Ascending aorta (tissue), 2 donors: Measurements from ENCODE around the gene GMPPA. TPM values are rescaled to one million over a fixed set of nuclear protein-coding genes. Genes with fewer than 3 reads are reported as not detected.
A peak's percentile ranks its signal among the peaks of the same experiment; 100 is the strongest.

ENCODE experiments used
- DNase-seq, 2 donors: peaks; one replicate each; pipeline ENCODE4 v3.0.0-alpha.2; 2019; ENCODE audit warnings: low spot score in 2 of 2
- H3K27ac ChIP-seq, 2 donors: fragments of 200-600 bp; sonication (generic); one replicate each; pipeline ENCODE4 v1.5.1; 2016 to 2017; ENCODE audit warnings: mild to moderate bottlenecking in 1 of 2
- H3K27me3 ChIP-seq: fragments of 200-600 bp; sonication (generic); one replicate; pipeline ENCODE4 v1.5.1; 2017
- H3K36me3 ChIP-seq, 2 donors: fragments of 200-600 bp; sonication (generic); one replicate each; pipeline ENCODE4 v1.5.1; 2016
- H3K4me1 ChIP-seq, 2 donors: fragments of 200-600 bp; sonication (generic); one replicate each; pipeline ENCODE4 v1.5.1; 2016 to 2017; ENCODE audit warnings: mild to moderate bottlenecking in 1 of 2
- H3K4me3 ChIP-seq, 2 donors: fragments of 200-600 bp; sonication (generic); one replicate each; pipeline ENCODE4 v1.5.1; 2016 to 2017; ENCODE audit warnings: mild to moderate bottlenecking in 1 of 2
- H3K9me3 ChIP-seq, 2 donors: fragments of 200-600 bp; sonication (generic); one replicate each; pipeline ENCODE4 v1.5.1; 2016
- intact Hi-C: fragments of 100-400 bp; cut with DNase I; formaldehyde crosslinking; loops from one replicate; pipeline ENCODE4 v1.15.1; 2023
- total RNA-seq: library from RNA; depleted of rRNA; stranded (reverse); fragments of >200 nt; gene quantifications from one replicate; pipeline ENCODE4 v1.1.0, GENCODE V29; 2016
- TF ChIP-seq, protein P1 (sequence below), 3 experiments: fragments of 200-600 bp in 2 of 3; fragments of 450-650 bp in 1 of 3; sonication (generic) in 2 of 3; IDR thresholded peaks; one replicate each; pipeline ENCODE4 v1.5.1; 2016 to 2019; ENCODE audit warnings: antibody characterized with exemption in 3 of 3, mild to moderate bottlenecking in 1 of 3, moderate library complexity in 1 of 3

The GMPPA gene
- total RNA-seq, 1 donor from 2014 or later = 11.4 TPM

GRCh38 chr2:219540784-219541504, 42.3 kb downstream of the GMPPA start:
- TF ChIP-seq, protein P1, sequence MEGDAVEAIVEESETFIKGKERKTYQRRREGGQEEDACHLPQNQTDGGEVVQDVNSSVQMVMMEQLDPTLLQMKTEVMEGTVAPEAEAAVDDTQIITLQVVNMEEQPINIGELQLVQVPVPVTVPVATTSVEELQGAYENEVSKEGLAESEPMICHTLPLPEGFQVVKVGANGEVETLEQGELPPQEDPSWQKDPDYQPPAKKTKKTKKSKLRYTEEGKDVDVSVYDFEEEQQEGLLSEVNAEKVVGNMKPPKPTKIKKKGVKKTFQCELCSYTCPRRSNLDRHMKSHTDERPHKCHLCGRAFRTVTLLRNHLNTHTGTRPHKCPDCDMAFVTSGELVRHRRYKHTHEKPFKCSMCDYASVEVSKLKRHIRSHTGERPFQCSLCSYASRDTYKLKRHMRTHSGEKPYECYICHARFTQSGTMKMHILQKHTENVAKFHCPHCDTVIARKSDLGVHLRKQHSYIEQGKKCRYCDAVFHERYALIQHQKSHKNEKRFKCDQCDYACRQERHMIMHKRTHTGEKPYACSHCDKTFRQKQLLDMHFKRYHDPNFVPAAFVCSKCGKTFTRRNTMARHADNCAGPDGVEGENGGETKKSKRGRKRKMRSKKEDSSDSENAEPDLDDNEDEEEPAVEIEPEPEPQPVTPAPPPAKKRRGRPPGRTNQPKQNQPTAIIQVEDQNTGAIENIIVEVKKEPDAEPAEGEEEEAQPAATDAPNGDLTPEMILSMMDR (IDR thresholded peaks at IDR 0.05) = no peak
- Histone ChIP-seq H3K36me3 (peaks cover 26 to 36% of the 10 kb centered on the region in 2 donors), H3K4me1 (peaks cover 8 to 24% of the 10 kb centered on the region in 2 donors), H3K27me3 (no peaks in the 10 kb centered on the region), H3K9me3 (no peaks in the 10 kb centered on the region), H3K4me3 (no peak overlapping the region), H3K27ac (no peak overlapping the region)
- intact Hi-C loops = loop anchor here (10.0 kb wide), 1 partner anchor 266 kb away; the partner anchor contains the start of gene DNAJB2
- no peak for DNase-seq

- Histone ChIP-seq H3K27me3 (no peaks in the 10 kb centered on the region), H3K27ac (no peak overlapping the region), H3K9me3 (no peaks in the 10 kb centered on the region), H3K4me3 (peak overlapping the region; percentile 31 to 43), H3K36me3 (peaks cover 26 to 36% of the 10 kb centered on the region in 2 donors), H3K4me1 (peaks cover 8 to 24% of the 10 kb centered on the region in 2 donors)
- intact Hi-C loops = loop anchor here (1.0 to 10.0 kb wide), 3 partner anchors 40 to 267 kb away; partner anchors contain the start of genes DNAJB2 and STK11IP
- peak in 1 of 2 donors; percentile 87 for DNase-seq
- TF ChIP-seq, protein P1 (IDR thresholded peaks at IDR 0.05) = peak; percentile 86 to 88 (median 87)
These were observed 43.0 kb downstream of the GMPPA start for GRCh38 chr2:219541611-219542180.

DNA sequence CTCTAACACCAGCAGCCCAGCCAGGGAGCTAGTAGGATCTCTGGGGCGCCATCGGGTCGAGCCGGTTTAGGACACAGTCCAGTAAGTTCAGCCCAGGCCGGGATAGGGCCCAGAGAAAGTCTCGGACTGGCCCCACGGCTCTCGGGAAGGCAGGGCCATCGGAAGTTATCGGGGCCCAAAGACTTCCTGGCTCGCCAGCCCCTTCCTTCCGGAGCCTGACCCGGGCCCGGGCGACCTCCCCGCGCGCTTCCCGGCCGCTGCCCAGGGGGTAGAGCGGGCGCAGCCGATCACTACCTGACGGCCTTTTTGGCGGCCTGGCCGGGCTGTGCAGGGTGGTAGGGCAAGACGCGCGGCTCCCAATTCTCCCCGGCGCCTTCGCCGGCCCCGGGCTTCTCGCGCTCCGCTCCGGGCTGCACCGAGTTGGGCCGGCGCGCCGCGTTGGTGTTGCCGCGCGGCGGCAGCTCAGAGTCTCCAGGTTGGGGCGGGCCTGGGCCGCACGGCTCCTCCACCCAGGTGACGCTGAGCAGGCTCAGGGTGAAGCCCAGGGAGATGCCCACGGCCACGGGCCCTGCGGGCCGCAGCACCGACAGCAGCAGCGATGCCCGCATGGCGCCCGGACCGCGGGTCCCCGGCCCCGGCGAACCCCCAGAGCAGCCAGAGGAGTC, 44.4 kb downstream of the GMPPA start:
- H3K4me3 ChIP-seq = peak overlapping the region; percentile 87 to 90
- intact Hi-C loops = loop anchor here (1.0 to 10.0 kb wide), 8 partner anchors 42 to 268 kb away; partner anchors contain the start of genes DNAJB2, GMPPA and STK11IP
- no peaks in the 10 kb centered on the region for H3K9me3 ChIP-seq
- TF ChIP-seq, protein P1 (IDR thresholded peaks at IDR 0.05) = peak in 2 of 3 experiments; percentile 9 to 21
- peaks cover 8 to 24% of the 10 kb centered on the region in 2 donors for H3K4me1 ChIP-seq
- DNase-seq = no peak
- H3K27ac ChIP-seq = peak overlapping the region; percentile 92 to 95
- H3K27me3 ChIP-seq = no peaks in the 10 kb centered on the region
- H3K36me3 ChIP-seq = peaks cover 26 to 36% of the 10 kb centered on the region in 2 donors

DNA sequence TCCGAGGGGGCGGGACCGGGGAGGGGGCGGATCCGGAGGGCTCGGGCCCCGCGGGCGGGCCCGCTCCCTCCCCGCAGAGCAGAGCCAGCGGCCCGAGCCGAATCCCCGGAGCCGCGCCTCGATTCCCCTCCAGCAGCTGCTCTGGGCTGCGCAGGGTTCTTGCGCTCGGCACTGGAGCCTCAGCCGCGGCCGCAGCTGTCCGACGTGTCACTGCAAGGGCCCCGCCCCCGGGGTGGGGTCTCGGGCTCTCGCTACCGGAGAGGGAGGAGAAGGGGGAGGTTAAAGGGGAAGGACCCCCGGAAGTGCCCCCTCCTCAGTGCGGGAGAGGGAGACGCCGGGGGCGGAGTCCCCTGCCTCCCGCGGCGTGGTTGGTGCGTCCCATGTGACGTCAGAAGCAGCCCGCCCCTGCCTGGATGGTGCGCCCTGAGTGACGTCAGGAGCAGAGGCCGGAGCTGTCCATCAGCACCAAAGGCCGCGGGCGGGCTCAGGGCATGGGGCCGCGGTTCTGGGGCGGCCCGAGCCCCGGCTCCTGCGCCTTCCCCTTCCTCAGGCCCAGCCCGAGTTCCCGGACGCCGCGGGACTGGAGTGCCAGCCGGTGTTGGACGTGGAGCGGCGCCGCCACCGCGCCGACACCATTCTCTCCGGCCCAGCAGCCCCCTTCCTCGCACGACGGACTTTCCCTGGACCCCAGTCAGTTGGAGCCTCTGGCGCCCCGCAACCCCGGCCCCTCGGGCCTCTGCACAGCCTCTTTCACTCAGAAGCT, 45.1 kb downstream of the GMPPA start, which contains the start of the genes CHPF and TMEM198:
CHPF (minus strand) TSS at position 214 of the 763 bp plus-strand sequence. CDS start 271 bp downstream, outside the sequence.
TMEM198 (plus strand) TSS at position 433 of the 763 bp plus-strand sequence. CDS start 700 bp downstream, outside the sequence.
- Histone ChIP-seq H3K36me3 (peaks cover 26 to 29% of the 10 kb centered on the region in 2 donors), H3K27ac (peak within 1 kb of the TSS; percentile 92 to 95), H3K4me1 (peaks cover 8 to 24% of the 10 kb centered on the region in 2 donors), H3K27me3 (no peaks in the 10 kb centered on the region), H3K4me3 (peak within 1 kb of the TSS; percentile 87 to 90), H3K9me3 (no peaks in the 10 kb centered on the region)
- intact Hi-C loops = loop anchor here (1.0 to 10.0 kb wide), 8 partner anchors 9 to 269 kb away; partner anchors contain the start of genes DNAJB2, GMPPA and STK11IP
- DNase-seq = peak; percentile 96 to 99
- TF ChIP-seq, protein P1 (IDR thresholded peaks at IDR 0.05) = no peak
